Suppressor macrophage treated with lipopolysaccharide for 4 hours (primary cell): ENCODE measurements around the gene GABRB3.

Experiments
- DNase-seq: peaks from one replicate; pipeline ENCODE4 v3.0.0-alpha.2; 2020

Gene GABRB3

GRCh38 chr15:26673445-26673844, 99.4 kb downstream of the GABRB3 start:
- no peak for DNase-seq

DNA sequence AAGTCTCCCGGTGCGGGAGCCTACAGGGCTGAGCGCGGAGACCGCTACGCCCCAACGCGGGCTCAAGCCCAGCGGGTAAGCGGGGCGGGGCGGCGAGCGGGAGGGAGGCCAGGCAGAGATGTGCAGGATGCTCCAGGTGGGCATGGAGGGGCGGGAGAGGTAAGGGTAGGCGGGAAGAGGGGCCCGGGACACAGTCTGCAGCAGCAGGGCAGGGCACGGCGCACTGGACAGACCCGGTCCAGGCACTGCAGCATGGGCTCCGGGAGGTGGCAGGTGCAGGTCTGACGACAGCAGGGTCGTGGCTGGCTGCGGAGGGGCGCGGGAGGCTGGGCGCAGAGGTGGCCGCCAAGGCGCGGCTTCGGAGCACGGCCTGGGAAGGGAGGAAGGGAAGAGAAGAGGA, 102.8 kb downstream of the GABRB3 start:
- no peak for DNase-seq

DNA sequence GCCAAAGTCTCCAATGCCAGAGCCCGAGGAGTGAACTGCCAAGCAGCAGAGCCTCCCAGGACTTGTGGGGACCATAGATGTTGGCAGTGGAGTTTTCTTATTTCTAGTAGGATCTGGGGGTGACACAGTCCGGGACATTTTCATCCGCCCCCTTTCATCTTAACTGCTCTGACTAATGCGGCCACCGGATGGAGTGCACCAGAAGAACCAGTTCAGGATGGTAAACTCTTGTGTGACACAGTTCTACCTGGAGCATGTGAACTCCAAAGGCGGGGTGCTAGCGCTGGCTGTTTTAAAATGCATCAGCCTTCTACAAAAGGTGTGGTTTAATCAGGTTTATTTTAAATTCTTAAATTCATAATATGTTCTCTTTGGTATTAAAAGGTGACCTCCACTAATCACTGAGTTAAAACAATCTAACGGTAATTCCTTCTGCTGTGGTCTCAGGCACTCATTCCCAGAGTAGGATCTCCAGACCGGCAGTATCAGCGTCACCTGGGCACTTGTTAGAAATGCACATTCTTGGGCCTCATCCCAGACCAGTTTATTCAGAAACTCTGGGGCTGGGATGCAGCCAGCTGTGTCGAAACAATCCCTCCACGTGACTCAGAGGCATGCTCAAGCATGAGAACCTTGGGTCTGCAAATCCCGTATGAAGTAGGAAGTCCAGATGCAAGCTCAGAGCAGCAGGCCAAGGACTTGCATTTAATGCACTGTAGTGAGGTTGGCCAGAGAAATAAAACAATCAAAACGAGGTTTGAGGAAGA, 105.5 kb downstream of the GABRB3 start:
- DNase-seq = no peak

GRCh38 chr15:26665957-26666791, 106.7 kb downstream of the GABRB3 start:
- no peak for DNase-seq

DNA sequence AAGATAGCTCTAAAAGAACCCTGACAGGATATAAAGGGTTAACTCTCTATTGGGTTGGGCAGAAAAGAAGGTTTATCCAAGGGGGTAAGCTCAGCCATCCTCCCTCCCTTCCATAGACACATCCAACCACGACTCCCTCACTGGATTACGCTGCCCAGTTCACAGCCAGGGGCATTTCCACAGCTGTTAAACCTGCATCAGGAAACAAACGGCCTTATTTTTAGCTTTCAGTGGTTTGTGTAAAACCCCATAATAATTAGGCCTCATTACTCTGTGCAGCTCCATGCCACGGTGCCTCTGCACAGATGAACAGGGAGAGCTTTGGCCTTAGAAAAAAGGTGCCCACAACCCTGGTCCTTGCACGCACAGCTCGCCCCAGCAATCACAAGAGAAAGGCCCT, 110.6 kb downstream of the GABRB3 start:
- DNase-seq = no peak

DNA sequence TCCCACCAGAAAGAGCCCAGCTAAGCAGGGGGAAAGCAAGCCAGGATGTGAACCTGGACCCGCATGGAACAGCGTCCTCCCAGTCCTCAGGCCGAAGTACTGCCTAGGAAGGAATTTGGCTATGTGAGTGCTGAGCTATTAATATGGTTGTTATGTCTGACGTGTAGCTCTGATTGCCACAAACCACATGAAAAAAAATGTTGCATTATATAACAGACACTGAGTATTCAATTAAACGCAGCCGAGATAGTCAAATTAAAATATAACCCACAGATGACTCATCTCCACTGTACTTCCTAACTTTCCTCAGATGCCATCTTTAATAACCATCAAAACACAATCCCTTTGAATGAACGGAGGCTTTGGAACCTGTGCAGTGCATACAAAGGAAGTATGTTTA, 111.1 kb downstream of the GABRB3 start:
- DNase-seq = no peak

DNA sequence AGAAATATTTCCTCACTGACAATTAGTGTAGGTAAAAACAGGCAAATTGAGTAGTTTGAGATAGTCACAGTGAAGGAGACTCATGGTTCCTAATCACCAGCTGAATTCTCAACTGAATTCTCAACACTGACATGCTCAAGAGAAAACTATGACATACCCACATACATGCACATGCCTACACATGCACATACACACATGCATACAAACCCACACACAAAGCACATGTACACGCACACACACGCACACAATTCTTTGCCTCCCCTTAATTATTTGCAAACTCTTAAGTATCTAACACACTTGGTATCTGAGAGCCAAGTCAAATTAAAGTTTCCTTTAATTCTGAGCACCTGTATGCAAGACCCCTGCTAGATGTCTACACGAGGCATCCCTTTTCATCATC, 111.8 kb downstream of the GABRB3 start:
- no peak for DNase-seq

GRCh38 chr15:26660241-26660640, 112.6 kb downstream of the GABRB3 start:
- no peak for DNase-seq

DNA sequence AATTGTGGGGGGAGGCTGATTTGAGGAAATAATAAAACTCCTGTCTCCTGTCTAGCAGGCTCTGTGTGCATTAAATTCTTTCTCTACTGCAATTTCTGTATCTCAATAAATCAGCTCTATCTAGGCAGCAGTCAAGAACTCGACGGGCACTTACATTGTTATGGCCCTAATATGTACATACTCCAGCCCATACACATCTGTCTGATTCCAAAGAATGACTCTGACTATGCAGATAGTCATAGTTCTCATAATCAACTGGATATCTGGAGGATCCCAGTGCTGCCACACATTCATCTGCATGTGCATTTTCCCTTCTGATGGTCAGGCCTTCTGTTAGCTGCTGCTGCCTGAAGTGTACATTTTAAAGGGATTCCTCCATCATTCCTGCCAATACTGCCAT, 114.6 kb downstream of the GABRB3 start:
- DNase-seq = no peak

- DNase-seq = no peak
Measured at GRCh38 chr15:26656080-26656479, 116.8 kb downstream of the GABRB3 start.

- DNase-seq = no peak
Measured at GRCh38 chr15:26651909-26652308, 121.0 kb downstream of the GABRB3 start.

- DNase-seq = no peak
Measured at GRCh38 chr15:26648676-26649075, 124.2 kb downstream of the GABRB3 start.

- DNase-seq = no peak
Measured at GRCh38 chr15:26644948-26645347, 127.9 kb downstream of the GABRB3 start.

GRCh38 chr15:26641144-26641543, 131.7 kb downstream of the GABRB3 start:
- no peak for DNase-seq

- no peak for DNase-seq
Measured at GRCh38 chr15:26640601-26641000, 132.3 kb downstream of the GABRB3 start.

GRCh38 chr15:26639966-26640365, 132.9 kb downstream of the GABRB3 start:
- no peak for DNase-seq

DNA sequence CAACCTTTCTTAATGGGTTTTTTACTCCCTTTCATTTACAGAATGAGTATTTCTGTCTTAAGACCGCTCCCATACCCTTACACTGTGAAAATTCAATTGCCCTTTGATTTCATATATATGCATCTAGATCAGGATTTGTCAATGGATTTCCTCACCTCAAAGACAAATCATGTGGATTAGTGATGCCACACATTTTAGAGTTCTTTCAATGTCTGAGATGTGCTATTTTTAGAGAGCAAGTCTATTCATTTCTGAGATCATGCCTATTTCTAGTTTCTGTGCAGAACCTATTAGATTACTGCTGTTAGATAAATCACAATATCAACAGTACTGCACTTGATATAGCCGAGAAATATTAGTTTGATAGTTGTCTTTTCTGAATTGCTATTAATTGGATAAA, 137.3 kb downstream of the GABRB3 start:
- DNase-seq = no peak

DNA sequence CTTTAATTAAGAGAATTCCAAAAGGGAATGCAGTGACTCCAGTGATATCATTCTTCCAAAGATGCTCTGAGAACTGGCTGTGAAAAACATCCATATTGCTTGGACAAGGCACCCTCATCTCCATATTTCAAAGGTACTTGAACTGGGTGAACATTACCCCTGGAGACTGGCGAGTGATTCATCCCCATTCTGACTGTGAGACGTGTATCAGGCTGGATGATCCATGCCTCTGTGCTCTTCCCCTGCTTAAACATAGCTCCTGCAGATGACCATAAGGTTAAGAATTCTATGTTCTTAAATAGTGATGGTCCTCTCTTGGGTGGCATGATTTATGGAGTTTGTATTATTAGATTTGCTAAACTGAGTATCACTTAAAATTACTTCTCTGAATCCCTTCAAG, 137.8 kb downstream of the GABRB3 start:
- DNase-seq = no peak

DNA sequence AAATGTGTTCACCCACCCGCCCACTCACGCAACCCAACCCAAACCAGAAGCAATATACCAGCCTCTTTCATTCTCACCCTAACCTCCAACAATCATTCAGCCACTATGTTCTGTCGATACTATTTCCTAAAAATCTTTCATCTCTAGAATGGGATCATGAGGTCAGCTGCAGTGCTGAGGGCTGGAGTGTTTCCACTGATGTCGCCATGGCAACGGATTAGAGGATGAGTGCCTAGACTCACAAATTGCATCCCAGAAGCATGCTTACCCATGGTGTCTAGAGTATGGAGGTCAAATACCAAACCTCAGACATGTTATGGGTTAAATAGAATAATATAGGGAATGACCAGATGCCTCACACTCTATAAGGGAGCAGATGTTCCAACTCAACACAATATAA, 138.5 kb downstream of the GABRB3 start:
- DNase-seq = no peak

DNA sequence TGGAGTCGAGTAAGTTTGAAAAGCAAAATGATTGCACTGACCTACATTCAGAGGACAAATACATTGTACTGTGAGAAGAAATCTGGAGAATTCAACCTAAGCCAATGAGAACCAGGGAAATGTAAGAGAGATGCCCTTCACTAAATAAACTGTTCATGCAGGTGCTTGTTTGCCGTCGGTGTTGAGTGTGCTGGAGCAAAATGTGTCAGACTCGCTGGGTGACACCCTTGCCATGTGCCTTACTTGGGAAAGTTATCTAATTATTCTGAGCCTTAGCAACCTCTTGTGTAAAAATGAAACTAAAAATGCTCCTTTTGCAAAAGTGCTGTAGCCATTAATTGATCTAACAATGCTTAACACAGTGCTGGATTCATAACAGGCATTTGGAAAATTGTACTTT, 140.4 kb downstream of the GABRB3 start:
- no peak for DNase-seq

- DNase-seq = no peak
Measured at GRCh38 chr15:26631894-26632293, 141.0 kb downstream of the GABRB3 start.

GRCh38 chr15:26630857-26631256, 142.0 kb downstream of the GABRB3 start:
- DNase-seq = no peak

DNA sequence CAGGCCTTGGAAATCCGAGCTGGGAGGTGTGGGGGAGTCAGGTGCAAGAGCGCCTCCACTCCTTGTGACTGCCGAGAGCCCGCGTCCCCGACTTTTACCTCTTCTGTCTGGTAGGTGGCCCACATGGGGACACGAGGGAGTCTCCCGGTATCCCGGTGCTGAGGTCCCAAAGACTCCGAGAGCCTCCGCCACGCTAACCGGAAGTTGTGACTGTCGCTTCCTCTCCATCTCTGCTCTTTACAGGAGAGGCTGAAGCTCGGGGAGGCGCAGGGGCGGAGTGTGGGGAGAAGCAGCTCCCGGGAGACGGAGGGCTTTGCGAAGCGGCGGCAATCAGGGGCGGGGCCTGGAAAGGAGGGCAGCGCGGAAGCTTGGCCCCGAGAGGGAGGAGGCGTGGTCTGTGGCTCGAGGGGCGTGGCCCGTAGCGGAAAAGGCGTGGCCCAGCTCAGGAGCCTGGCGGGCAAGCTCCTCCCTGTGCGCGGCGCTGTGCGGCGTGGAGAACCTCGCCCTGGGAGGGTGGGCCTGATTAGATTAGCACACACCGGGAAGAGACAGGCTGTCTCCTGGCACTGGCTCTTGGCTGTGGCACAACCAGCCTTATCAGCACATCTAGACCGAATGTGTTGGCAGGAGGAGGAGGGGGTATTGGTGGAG, 143.9 kb downstream of the GABRB3 start:
- DNase-seq = no peak

GRCh38 chr15:26628071-26628470, 144.8 kb downstream of the GABRB3 start:
- DNase-seq = no peak
